Activated T-cell treated with anti-CD3 and anti-CD28 coated beads for 1 hour (primary cell): ENCODE data around the gene ADAM12.

Source experiments
- DNase-seq: peaks from one replicate; pipeline ENCODE4 v3.0.0-alpha.2; 2020; ENCODE audit warnings: low read depth

ADAM12 gene

GRCh38 chr10:126143117-126143516 lies 245.2 kb downstream of the ADAM12 start:
- DNase-seq: no peak

GRCh38 chr10:126140746-126141273 lies 247.5 kb downstream of the ADAM12 start:
- no peak for DNase-seq

GRCh38 chr10:126137562-126138221 lies 250.6 kb downstream of the ADAM12 start:
- DNase-seq: no peak

GRCh38 chr10:126135941-126136595 lies 252.2 kb downstream of the ADAM12 start:
- DNase-seq: no peak

- no peak for DNase-seq
Measured at GRCh38 chr10:126135177-126135576, 253.1 kb downstream of the ADAM12 start.

- no peak for DNase-seq
Measured at GRCh38 chr10:126133906-126134656, 254.2 kb downstream of the ADAM12 start.

GRCh38 chr10:126133082-126133620 lies 255.1 kb downstream of the ADAM12 start:
- DNase-seq: no peak

GRCh38 chr10:126131341-126131740 lies 256.9 kb downstream of the ADAM12 start:
- no peak for DNase-seq

- no peak for DNase-seq
Measured at GRCh38 chr10:126130271-126130710, 258.0 kb downstream of the ADAM12 start.

GRCh38 chr10:126129026-126129425 lies 259.3 kb downstream of the ADAM12 start:
- no peak for DNase-seq

- no peak for DNase-seq
Measured at GRCh38 chr10:126128581-126128980, 259.7 kb downstream of the ADAM12 start.

GRCh38 chr10:126127481-126128029 lies 260.7 kb downstream of the ADAM12 start:
- DNase-seq: no peak

GRCh38 chr10:126126866-126127265 lies 261.4 kb downstream of the ADAM12 start:
- DNase-seq: no peak

- DNase-seq: no peak
Measured at GRCh38 chr10:126126023-126126422, 262.3 kb downstream of the ADAM12 start.

GRCh38 chr10:126124668-126125349 lies 263.5 kb downstream of the ADAM12 start:
- no peak for DNase-seq

- DNase-seq: no peak
Measured at GRCh38 chr10:126124046-126124445, 264.2 kb downstream of the ADAM12 start.

- DNase-seq: no peak
Measured at GRCh38 chr10:126123466-126123865, 264.8 kb downstream of the ADAM12 start.

GRCh38 chr10:126122881-126123280 lies 265.4 kb downstream of the ADAM12 start:
- DNase-seq: no peak

- DNase-seq: no peak
Measured at GRCh38 chr10:126119599-126119998, 268.7 kb downstream of the ADAM12 start.

GRCh38 chr10:126118476-126118875 lies 269.8 kb downstream of the ADAM12 start:
- no peak for DNase-seq

- no peak for DNase-seq
Measured at GRCh38 chr10:126117196-126117595, 271.1 kb downstream of the ADAM12 start.

GRCh38 chr10:126115886-126116285 lies 272.4 kb downstream of the ADAM12 start:
- no peak for DNase-seq
